GM23338 (cell line): ENCODE measurements around the gene ACBD4. TPM values are rescaled to one million over a fixed set of nuclear protein-coding genes. Genes with fewer than 3 reads are reported as not detected.

Experiments used
- CREB1 ChIP-seq: fragments of 250-450 bp; sonication (Bioruptor Pico); IDR thresholded peaks from 2 replicates; pipeline ENCODE4 v1.5.0; 2020; ENCODE audit warnings: low read depth, mild to moderate bottlenecking, moderate library complexity
- ETS1 ChIP-seq: IDR thresholded peaks from 2 replicates; pipeline ENCODE4 v1.6.1; 2016; ENCODE audit warnings: antibody characterized with exemption
- EZH2 ChIP-seq: fragments of 200-600 bp; sonication (generic); IDR thresholded peaks from one replicate; pipeline ENCODE4 v1.8.0; 2017; ENCODE audit warnings: antibody characterized with exemption, mild to moderate bottlenecking, low read depth; ENCODE audit not compliant: unreplicated experiment
- EZH2phosphoT487 ChIP-seq: fragments of 200-600 bp; sonication (generic); IDR thresholded peaks from one replicate; pipeline ENCODE4 v1.8.1; 2018; ENCODE audit warnings: antibody characterized with exemption; ENCODE audit not compliant: unreplicated experiment
- JUNB ChIP-seq: IDR thresholded peaks from one replicate; pipeline ENCODE4 v1.6.1; 2016; ENCODE audit warnings: antibody characterized with exemption; ENCODE audit not compliant: unreplicated experiment
- NANOG ChIP-seq: IDR thresholded peaks from 2 replicates; pipeline ENCODE4 v1.6.1; 2016; ENCODE audit warnings: antibody characterized with exemption, borderline replicate concordance
- POLR2AphosphoS5 ChIP-seq: IDR thresholded peaks from 2 replicates; pipeline ENCODE4 v1.6.1; 2016; ENCODE audit warnings: antibody characterized with exemption, low read depth
- REST ChIP-seq: IDR thresholded peaks from one replicate; pipeline ENCODE4 v1.6.1; 2018; ENCODE audit warnings: antibody characterized with exemption; ENCODE audit not compliant: unreplicated experiment
- STAT1 ChIP-seq: IDR thresholded peaks from one replicate; pipeline ENCODE4 v1.6.1; 2016; ENCODE audit warnings: antibody characterized with exemption; ENCODE audit not compliant: unreplicated experiment
- ZNF114 ChIP-seq: fragments of 250-450 bp; sonication (Bioruptor Pico); IDR thresholded peaks from 2 replicates; pipeline ENCODE4 v1.5.0; 2020; ENCODE audit warnings: mild to moderate bottlenecking, moderate library complexity
- ZNF331 ChIP-seq: fragments of 250-450 bp; sonication (Bioruptor Pico); IDR thresholded peaks from 2 replicates; pipeline ENCODE4 v1.5.0; 2020; ENCODE audit warnings: low read depth, mild to moderate bottlenecking, moderate library complexity
- ZNF462 ChIP-seq: fragments of 250-450 bp; sonication (Bioruptor Pico); IDR thresholded peaks from 2 replicates; pipeline ENCODE4 v1.5.0; 2020; ENCODE audit warnings: mild to moderate bottlenecking, moderate library complexity
- polyA plus RNA-seq: library from polyadenylated mRNA; unstranded; fragments of >200 nt; fragmentation: Nextera tagmentation; extraction: Ambion mirVana; gene quantifications from 2 replicates; pipeline ENCODE4 v1.2.1, GENCODE V29; 2016
- total RNA-seq: library from RNA; depleted of rRNA; stranded (reverse); fragments of >200 nt; shearing (Covaris generic); gene quantifications from 2 replicates; pipeline ENCODE4 v1.2.3, GENCODE V29; 2014

ACBD4 gene
- total and polyA plus RNA-seq, 2 experiments from 2014 or later, result 4.5 to 6.7 TPM

GRCh38 chr17:45127548-45128300, 7.8 kb upstream of the ACBD4 start (continued):
- TF ChIP-seq ZNF462 (no peak), ZNF331 (no peak), POLR2AphosphoS5 (no peak), JUNB (no peak), ZNF114 (CRISPR knock-in tag) (no peak), NANOG (no peak), REST (no peak), EZH2 (no peak), ETS1 (no peak), CREB1 (no peak), STAT1 (no peak), EZH2phosphoT487 (no peak)
